GM23248 (cell line): ENCODE data around the gene PPP1R26.

Source experiments
- EZH2 ChIP-seq: fragments of 200-600 bp; sonication (generic); IDR thresholded peaks from 2 replicates; pipeline ENCODE4 v1.6.1; 2018; ENCODE audit warnings: antibody characterized with exemption, mild to moderate bottlenecking; ENCODE audit not compliant: insufficient read depth, poor library complexity, severe bottlenecking
- EZH2phosphoT487 ChIP-seq: fragments of 200-600 bp; sonication (generic); IDR thresholded peaks from 2 replicates; pipeline ENCODE4 v1.6.1; 2018; ENCODE audit warnings: antibody characterized with exemption, moderate library complexity, mild to moderate bottlenecking, low read depth; ENCODE audit not compliant: insufficient read depth

GRCh38 chr9:135485385-135485784 lies 5.8 kb downstream of the PPP1R26 start:
- TF ChIP-seq EZH2phosphoT487 (no peak), EZH2 (no peak)
